Ovary (tissue), 9 donors: Measurements from ENCODE around the gene OSBPL2. TPM values are rescaled to one million over a fixed set of nuclear protein-coding genes. Genes with fewer than 3 reads are reported as not detected.

Experiments
- DNase-seq, 5 donors: peaks; one replicate each; pipeline ENCODE4 v3.0.0-alpha.2; 2019 to 2020
- H3K27ac ChIP-seq, 2 donors: fragments of 200-600 bp; one replicate each; pipeline versions ENCODE4 v1.5.1 to v1.8.0; 2019 to 2022
- H3K27me3 ChIP-seq: fragments of 200-600 bp; one replicate; pipeline ENCODE4 v1.8.0; 2022
- H3K36me3 ChIP-seq: fragments of 200-600 bp; sonication (generic); one replicate; pipeline ENCODE4 v1.5.1; 2019
- H3K4me1 ChIP-seq: one replicate; pipeline ENCODE4 v1.8.1; 2013; ENCODE audit warnings: mild to moderate bottlenecking, moderate library complexity; ENCODE audit not compliant: insufficient read depth
- H3K4me3 ChIP-seq: fragments of 200-600 bp; sonication (generic); one replicate; pipeline ENCODE4 v1.5.1; 2017
- H3K9me3 ChIP-seq, 2 donors: fragments of 200-600 bp in 1 of 2; sonication (generic) in 1 of 2; one replicate each; pipeline versions ENCODE4 v1.5.1 to v1.8.1; 2013 to 2019; ENCODE audit warnings: mild to moderate bottlenecking in 1 of 2, moderate library complexity in 1 of 2
- CTCF ChIP-seq, 3 donors: fragments of 450-650 bp in 2 of 3; fragments of 200-600 bp in 1 of 3; IDR thresholded peaks; one replicate each; pipeline versions ENCODE4 v1.5.1 to v1.8.0; 2016 to 2022; ENCODE audit warnings: antibody characterized with exemption in 3 of 3, mild to moderate bottlenecking in 1 of 3
- EP300 ChIP-seq: sonication (generic); formaldehyde crosslinking; IDR thresholded peaks from one replicate; pipeline ENCODE4 v1.6.1; 2017; ENCODE audit warnings: antibody characterized with exemption
- POLR2A ChIP-seq: fragments of 450-650 bp; IDR thresholded peaks from one replicate; pipeline ENCODE4 v1.6.1; 2017; ENCODE audit warnings: antibody characterized with exemption, mild to moderate bottlenecking, moderate library complexity
- WGBS, 3 donors: extraction: QIAGEN DNeasy Blood & Tissue Kit in 1 of 3; methylation state at CpG; one replicate each; pipeline versions ENCODE4 v1.1.5 to v1.1.7; 2013 to 2017; 5-methylcytosine and 5-hydroxymethylcytosine counted together
- intact Hi-C, 4 donors: fragments of 100-400 bp; cut with DNase I; formaldehyde crosslinking; loops; one replicate each; pipeline versions ENCODE4 v1.11.0 to v1.15.1; 2022 to 2023
- polyA plus RNA-seq, 2 donors: library from polyadenylated mRNA; stranded (reverse); fragments of 200-250 nt in 1 of 2; fragments of 350-450 nt in 1 of 2; fragmentation: Illumina TruSeq in 1 of 2; extraction: RNeasy Lipid Tissue Mini Kit (QIAGEN cat#74804) in 1 of 2; gene quantifications; one replicate each; pipeline ENCODE4 v1.2.3, GENCODE V29; 2013 to 2014
- total RNA-seq, 7 donors: library from RNA; depleted of rRNA in 2 of 7; stranded (reverse); fragments of >200 nt in 2 of 7; fragmentation: NEBNext Ultra II Directional in 3 of 7; extraction: Animal tissue kit (Norgen Biotek cat#: 25700) in 3 of 7; gene quantifications; one replicate each; pipeline versions ENCODE4 v1.1.0 to v1.2.4, GENCODE V29; 2016 to 2023
- donor health status: DM: no; HTN: no; CAD: no; lungs with moderate emphysema.
- donor health status: DM: no; HTN: no; CAD: no.
- donor health status: Bipolar disorder and iron deficiency.
- donor health status: DM: yes; HTN: yes; CAD: no.
- donor health status: DM: no; HTN: no; CAD: no.
- donor health status: DM: yes; HTN: yes; CAD: no.

OSBPL2 gene
- total and polyA plus RNA-seq, 9 donors = 14.2 to 42.2 (median 34.4) TPM

GRCh38 chr20:62230276-62230675 lies 8.0 kb upstream of the OSBPL2 start:
- intact Hi-C loops = no loop called here
- H3K27me3 ChIP-seq = no peaks in the 10 kb centered on the region
- TF ChIP-seq EP300 (no peak), POLR2A (no peak), CTCF (IDR thresholded peaks at IDR 0.05) (no peak)
- 88 to 91% (median 89%) methylated on average over 2 of the region's 2 CpGs for WGBS, 3 donors
- no peaks in the 10 kb centered on the region for H3K9me3 ChIP-seq
- no peak overlapping the region for H3K27ac ChIP-seq
- H3K36me3 ChIP-seq = no peaks in the 10 kb centered on the region
- H3K4me1 ChIP-seq = no peaks in the 10 kb centered on the region
- no peak for DNase-seq
- H3K4me3 ChIP-seq = no peak overlapping the region

- H3K9me3 ChIP-seq = no peaks in the 10 kb centered on the region
- H3K27me3 ChIP-seq = no peaks in the 10 kb centered on the region
- no peak for TF ChIP-seq EP300
- TF ChIP-seq POLR2A = no peak
- no peak for TF ChIP-seq CTCF (IDR thresholded peaks at IDR 0.05)
- no peaks in the 10 kb centered on the region for H3K36me3 ChIP-seq
- DNase-seq = no peak
- no peaks in the 10 kb centered on the region for H3K4me1 ChIP-seq
- 78 to 84% (median 80%) methylated on average over 10 of the region's 10 CpGs for WGBS, 3 donors
- H3K4me3 ChIP-seq = no peak overlapping the region
- no peak overlapping the region for H3K27ac ChIP-seq
- intact Hi-C loops = no loop called here
Measured at GRCh38 chr20:62230696-62231095, 7.6 kb upstream of the OSBPL2 start.

- Histone ChIP-seq H3K27ac (no peak overlapping the region), H3K36me3 (no peaks in the 10 kb centered on the region), H3K4me1 (no peaks in the 10 kb centered on the region), H3K27me3 (no peaks in the 10 kb centered on the region), H3K4me3 (no peak overlapping the region), H3K9me3 (no peaks in the 10 kb centered on the region)
- WGBS, 3 donors = 88 to 93% (median 90%) methylated on average over 6 of the region's 6 CpGs
- intact Hi-C loops = no loop called here
- no peak for DNase-seq
- TF ChIP-seq EP300 = no peak
- no peak for TF ChIP-seq CTCF (IDR thresholded peaks at IDR 0.05)
- no peak for TF ChIP-seq POLR2A
Measured at GRCh38 chr20:62231292-62231691, 7.0 kb upstream of the OSBPL2 start.

GRCh38 chr20:62232194-62232593 lies 6.1 kb upstream of the OSBPL2 start:
- Histone ChIP-seq H3K4me1 (peaks cover under 1% of the 10 kb centered on the region), H3K9me3 (no peaks in the 10 kb centered on the region), H3K4me3 (no peak overlapping the region), H3K27ac (no peak overlapping the region), H3K36me3 (no peaks in the 10 kb centered on the region), H3K27me3 (no peaks in the 10 kb centered on the region)
- 83 to 92% (median 87%) methylated on average over 7 of the region's 7 CpGs for WGBS, 3 donors
- no peak for TF ChIP-seq POLR2A
- no peak for TF ChIP-seq EP300
- TF ChIP-seq CTCF (IDR thresholded peaks at IDR 0.05) = no peak
- no peak for DNase-seq
- intact Hi-C loops = no loop called here
